Posterior vena cava (tissue), 2 donors: ENCODE results near the gene ARHGAP1. TPM values are rescaled to one million over a fixed set of nuclear protein-coding genes. Genes with fewer than 3 reads are reported as not detected.

Experiments used
- total RNA-seq, 2 donors: library from RNA; stranded (reverse); fragmentation: NEBNext Ultra II Directional; extraction: Animal tissue kit (Norgen Biotek cat#: 25700); gene quantifications; one replicate each; pipeline ENCODE4 v1.2.1, GENCODE V29; 2021
- donor health status: DM: yes; HTN: yes; CAD: no.
- donor health status: DM: yes; HTN: yes; CAD: no.

Gene ARHGAP1
- total RNA-seq, 2 donors from 2014 or later: 265 to 283 TPM

Other genes with a start within 250 kb of the ARHGAP1 start
- 10 to 100 TPM; 25.9 to 27.3 TPM for gene AMBRA1, start 106.6 kb downstream of the ARHGAP1 start, total RNA-seq
- gene HARBI1, start 83.4 kb downstream of the ARHGAP1 start, total RNA-seq: 1 to 10 TPM; 3.5 to 3.9 TPM
- gene ATG13, start 83.1 kb downstream of the ARHGAP1 start, total RNA-seq: 10 to 100 TPM; 40.8 to 52.9 TPM
- 1 to 10 TPM; 5.4 to 5.7 TPM for gene ZNF408, start 412 bp upstream of the ARHGAP1 start, total RNA-seq
- gene F2, start 18.6 kb upstream of the ARHGAP1 start, total RNA-seq: not detected
- 10 to 100 TPM; 56.8 to 66.4 TPM for gene CKAP5, start 145.7 kb upstream of the ARHGAP1 start, total RNA-seq
- 10 to 100 TPM in 1 of 2 donors, 1 to 10 TPM in 1; 9.1 to 10.1 TPM for gene LRP4, start 217.9 kb upstream of the ARHGAP1 start, total RNA-seq
- 10 to 100 TPM; 17.8 to 19.8 TPM for gene CSTPP1, start 236.1 kb upstream of the ARHGAP1 start, total RNA-seq